Measurements from ENCODE around the gene COL6A2.

The COL6A2 gene

GRCh38 chr21:46122758-46123683, 25.1 kb downstream of the COL6A2 start:
- DNase-seq (ENCODE audit: low read depth in 2 of 2), result no peak
- H3K4me3 ChIP-seq (replicated peaks in 1 of 2; ENCODE audit: low read depth in 2 of 2, low read length in 2 of 2), result no peak overlapping the region
- no peak for TF ChIP-seq CTCF (IDR thresholded peaks at IDR 0.05; ENCODE audit: low read depth, low read length)

- no peak for DNase-seq (ENCODE audit: low read depth in 2 of 2)
- TF ChIP-seq CTCF (IDR thresholded peaks at IDR 0.05; ENCODE audit: low read depth, low read length), result no peak
- no peak overlapping the region for H3K4me3 ChIP-seq (replicated peaks in 1 of 2; ENCODE audit: low read depth in 2 of 2, low read length in 2 of 2)
Measured at GRCh38 chr21:46124083-46124925, 26.4 kb downstream of the COL6A2 start.

GRCh38 chr21:46124926-46125845, 27.3 kb downstream of the COL6A2 start:
- H3K4me3 ChIP-seq (replicated peaks in 1 of 2; ENCODE audit: low read depth in 2 of 2, low read length in 2 of 2), result no peak overlapping the region
- TF ChIP-seq CTCF (IDR thresholded peaks at IDR 0.05; ENCODE audit: low read depth, low read length), result no peak
- no peak for DNase-seq (ENCODE audit: low read depth in 2 of 2)

GRCh38 chr21:46125846-46126301, 28.0 kb downstream of the COL6A2 start:
- no peak for TF ChIP-seq CTCF (IDR thresholded peaks at IDR 0.05; ENCODE audit: low read depth, low read length)
- no peak for DNase-seq (ENCODE audit: low read depth in 2 of 2)
- H3K4me3 ChIP-seq (replicated peaks in 1 of 2; ENCODE audit: low read depth in 2 of 2, low read length in 2 of 2), result no peak overlapping the region

GRCh38 chr21:46126309-46127238, 28.7 kb downstream of the COL6A2 start:
- H3K4me3 ChIP-seq (replicated peaks in 1 of 2; ENCODE audit: low read depth in 2 of 2, low read length in 2 of 2), result no peak overlapping the region
- DNase-seq (ENCODE audit: low read depth in 2 of 2), result no peak
- no peak for TF ChIP-seq CTCF (IDR thresholded peaks at IDR 0.05; ENCODE audit: low read depth, low read length)

Data from cardiac fibroblast (primary cell).